GM19328 (cell line): ENCODE measurements around the gene SERPINA5.
"Not testable (repeated sequence)": the region's sequence is repeated elsewhere in the genome, so short reads cannot be mapped to it uniquely, and the experiment has no call there.

Source experiments
- ATAC-seq: cut with Tn5 transposase; IDR thresholded peaks from one replicate; pipeline ENCODE4 v1.9.1; 2021; ENCODE audit warnings: mild to moderate bottlenecking, moderate library complexity; ENCODE audit not compliant: unreplicated experiment

SERPINA5 gene

DNA sequence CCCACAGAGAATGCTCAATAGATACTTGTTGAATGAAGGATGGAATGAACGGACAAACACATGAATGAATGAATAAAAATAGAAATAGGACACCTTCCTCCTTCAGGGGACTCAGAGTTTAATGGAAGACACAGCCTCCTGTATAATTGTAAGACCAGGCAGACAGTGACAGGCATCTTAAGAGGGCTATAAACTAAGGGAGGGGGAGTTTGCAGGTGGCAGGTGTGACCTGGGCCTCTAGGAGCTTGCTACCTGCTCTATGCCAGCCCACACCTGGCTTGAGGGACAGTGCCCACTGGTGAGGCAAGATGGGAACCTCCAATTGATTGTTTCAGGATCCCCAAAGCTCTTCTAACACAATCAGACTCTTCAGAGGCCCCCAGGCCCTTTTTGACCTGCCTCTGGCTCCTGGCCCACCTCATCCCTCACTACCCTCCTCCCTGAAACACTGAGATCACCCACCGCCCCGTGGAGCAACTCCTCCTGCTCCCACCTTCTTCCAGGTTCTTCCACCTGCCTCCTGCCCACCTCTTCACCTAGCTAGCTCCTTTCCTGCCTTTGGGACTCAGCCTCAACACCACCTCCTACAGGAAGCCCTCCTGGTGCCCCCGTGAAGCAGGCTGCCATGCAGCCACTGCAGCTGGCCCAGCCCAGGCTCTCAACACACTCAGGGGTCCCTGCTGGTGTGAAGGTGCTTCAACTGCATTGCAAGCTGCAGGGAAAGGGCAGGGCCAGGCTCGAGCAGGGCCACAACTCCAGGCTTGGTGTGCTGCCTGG, 40.3 kb downstream of the SERPINA5 start:
- ATAC-seq = no peak

DNA sequence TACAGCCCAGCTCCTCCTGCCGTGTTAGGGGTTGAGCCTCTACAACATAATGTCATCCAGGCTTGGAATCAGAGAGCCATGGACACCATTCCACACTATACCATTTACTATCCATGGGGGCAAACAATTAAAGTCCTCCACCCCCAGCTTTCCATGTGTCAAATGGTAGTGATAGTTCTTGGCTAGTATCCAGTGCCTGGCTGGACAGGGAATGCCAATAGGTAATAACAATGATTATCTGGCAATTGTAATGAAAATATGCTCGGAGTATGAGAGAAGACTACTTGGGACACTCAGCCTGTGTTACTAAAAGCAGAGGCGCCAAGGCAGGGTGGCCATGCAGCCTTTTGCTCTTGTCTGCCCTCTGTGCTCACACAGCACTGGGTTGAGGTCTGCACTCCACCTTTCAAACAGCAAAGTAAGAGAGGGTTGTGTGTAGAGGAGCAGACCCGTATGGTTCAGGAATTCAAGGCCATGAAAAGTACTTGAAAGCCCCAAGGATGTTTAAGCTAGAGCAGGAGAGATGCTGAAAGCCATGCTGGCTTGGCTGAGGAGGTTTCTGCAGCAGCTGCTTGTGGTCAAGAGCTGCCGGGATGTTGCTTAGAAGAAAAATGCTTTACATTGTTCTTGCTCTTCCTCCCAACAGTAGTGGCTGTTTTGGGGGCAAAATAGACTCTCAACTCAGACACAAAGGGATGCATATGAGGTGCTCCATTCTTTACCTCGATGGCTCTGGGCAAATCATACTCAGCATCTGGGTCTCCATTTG, 41.6 kb downstream of the SERPINA5 start:
- no peak for ATAC-seq

DNA sequence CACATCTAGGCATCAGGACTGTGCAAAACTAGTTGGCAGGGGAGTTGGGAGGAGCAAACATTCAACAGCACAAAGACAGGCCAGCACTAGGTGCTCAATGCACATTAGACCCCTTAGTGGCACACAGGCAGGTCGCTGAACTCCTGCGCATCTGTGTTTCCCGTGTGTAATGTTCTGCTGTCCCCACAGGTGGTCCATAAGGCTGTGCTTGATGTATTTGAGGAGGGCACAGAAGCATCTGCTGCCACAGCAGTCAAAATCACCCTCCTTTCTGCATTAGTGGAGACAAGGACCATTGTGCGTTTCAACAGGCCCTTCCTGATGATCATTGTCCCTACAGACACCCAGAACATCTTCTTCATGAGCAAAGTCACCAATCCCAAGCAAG, 42.2 kb downstream of the SERPINA5 start:
- ATAC-seq = no peak

- no peak for ATAC-seq
Measured at GRCh38 chr14:94623856-94624499, 42.8 kb downstream of the SERPINA5 start.

DNA sequence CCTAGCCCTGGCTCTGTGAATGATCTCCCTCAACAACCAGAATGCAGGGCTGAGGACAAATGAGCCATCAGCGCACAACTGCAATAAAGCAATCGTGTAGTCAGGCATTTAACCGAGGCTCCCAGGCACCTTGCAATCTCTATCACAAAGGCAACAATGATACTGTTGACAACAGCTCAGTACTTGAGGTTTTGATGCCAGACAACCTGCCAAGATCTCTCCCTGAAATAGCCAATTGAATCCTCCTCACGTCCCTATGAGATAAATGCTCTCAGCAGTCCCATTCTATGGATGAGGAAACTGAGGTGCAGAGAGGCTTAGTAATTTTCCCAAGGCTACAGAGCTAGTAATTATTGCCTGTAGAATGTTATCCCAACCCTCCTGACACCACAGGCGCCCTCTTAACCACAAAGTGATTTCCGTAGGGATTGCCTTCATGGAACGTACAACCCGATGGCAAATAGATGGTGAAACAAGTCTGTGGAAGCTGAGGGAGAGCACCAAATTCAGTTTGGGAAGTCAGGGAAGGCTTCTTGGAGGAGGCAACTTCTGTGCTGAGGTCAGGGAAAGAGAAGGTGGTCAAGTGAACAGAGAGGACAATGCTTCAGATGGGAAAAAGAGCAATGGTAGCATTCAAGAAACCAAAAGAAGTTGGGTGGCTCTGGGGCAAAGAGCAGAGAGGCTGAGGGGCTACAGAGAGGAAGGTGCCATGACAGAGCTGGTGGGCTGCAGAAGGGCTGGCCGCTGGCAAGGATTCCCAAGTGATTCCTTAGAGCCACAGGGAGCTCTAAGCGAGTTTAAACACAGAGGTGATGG, 43.5 kb downstream of the SERPINA5 start:
- ATAC-seq = no peak

- no peak for ATAC-seq
Measured at GRCh38 chr14:94625353-94625635, 44.1 kb downstream of the SERPINA5 start.

DNA sequence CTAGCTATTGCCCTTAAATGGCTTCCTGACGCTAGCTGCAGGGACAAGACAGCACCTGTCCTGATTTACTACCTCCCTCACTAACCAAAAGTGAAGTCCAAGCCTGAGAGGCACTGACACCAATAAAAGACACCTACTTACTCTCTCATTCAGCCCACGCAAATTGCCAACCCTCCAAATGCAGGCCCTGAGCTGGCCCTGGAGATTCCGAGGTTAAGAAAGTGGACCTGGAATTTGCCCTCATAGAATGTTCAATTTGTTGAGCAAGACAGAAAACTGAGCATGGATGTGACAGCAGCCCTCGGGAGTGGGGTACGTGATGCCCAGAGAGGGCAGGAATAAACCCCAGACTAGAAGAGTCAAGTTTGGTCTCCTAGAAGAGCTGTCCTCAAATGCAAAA, 47.4 kb downstream of the SERPINA5 start:
- ATAC-seq = no peak

GRCh38 chr14:94630396-94630795, 49.2 kb downstream of the SERPINA5 start:
- ATAC-seq = no peak

DNA sequence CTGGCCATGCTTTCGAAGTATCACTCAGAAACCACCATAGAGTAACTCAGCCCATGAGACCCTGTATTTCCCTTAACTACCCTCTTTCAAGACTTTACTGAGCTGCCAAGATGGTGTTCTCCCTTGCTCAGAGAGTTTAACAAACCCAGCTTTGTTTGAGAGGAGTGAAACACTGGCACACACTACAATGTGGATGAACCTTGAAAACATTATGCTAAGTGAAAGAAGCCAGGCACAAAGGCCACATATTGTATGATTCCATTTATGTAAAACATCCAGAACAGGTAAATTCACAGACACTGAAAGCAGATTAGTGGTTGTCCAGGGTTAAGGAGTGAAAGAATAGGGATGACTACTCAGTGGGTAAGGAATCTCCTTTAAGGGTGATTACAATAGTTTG, 49.8 kb downstream of the SERPINA5 start:
- ATAC-seq = no peak

GRCh38 chr14:94631536-94632304, 50.5 kb downstream of the SERPINA5 start:
- ATAC-seq = no peak

GRCh38 chr14:94632305-94632590, 51.0 kb downstream of the SERPINA5 start:
- ATAC-seq = no peak

GRCh38 chr14:94633121-94633520, 51.9 kb downstream of the SERPINA5 start:
- no peak for ATAC-seq

DNA sequence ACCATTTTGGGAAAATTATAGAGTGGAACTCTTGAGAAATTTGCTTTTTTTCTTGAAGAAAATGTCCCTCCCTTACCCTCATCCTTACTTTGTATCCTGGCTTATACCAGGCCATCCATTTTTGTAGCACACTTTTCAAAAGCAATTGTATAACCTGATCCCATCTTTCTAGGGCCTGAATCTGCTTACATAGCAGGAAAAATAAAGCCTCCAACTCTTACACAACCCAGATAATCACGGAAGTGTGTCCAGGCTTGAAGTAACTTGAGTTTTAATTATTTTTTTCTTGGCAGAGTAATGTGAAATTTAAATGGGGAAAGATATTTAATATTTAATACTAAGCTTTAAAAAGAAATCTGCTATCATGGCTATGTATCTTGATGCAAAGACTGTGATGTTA, 53.9 kb downstream of the SERPINA5 start:
- no peak for ATAC-seq

GRCh38 chr14:94636744-94637412, 55.7 kb downstream of the SERPINA5 start:
- no peak for ATAC-seq

DNA sequence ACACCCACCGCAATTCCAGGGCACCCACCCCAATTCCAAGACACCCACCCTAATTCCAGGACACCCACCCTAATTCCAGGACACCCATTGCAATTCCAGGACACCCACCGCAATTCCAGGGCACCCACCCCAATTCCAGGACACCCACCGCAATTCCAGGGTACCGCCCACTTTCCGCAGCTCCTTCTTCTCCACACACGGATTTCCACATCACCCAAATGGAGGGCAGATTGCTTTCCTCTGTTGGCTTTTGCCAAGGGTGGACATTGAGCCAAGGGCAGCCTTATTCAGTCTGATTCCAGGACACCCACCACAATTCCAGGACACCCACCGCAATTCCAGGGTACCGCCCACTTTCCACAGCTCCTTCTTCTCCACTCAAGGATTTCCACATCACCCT, 56.6 kb downstream of the SERPINA5 start:
- ATAC-seq = not testable (repeated sequence)

DNA sequence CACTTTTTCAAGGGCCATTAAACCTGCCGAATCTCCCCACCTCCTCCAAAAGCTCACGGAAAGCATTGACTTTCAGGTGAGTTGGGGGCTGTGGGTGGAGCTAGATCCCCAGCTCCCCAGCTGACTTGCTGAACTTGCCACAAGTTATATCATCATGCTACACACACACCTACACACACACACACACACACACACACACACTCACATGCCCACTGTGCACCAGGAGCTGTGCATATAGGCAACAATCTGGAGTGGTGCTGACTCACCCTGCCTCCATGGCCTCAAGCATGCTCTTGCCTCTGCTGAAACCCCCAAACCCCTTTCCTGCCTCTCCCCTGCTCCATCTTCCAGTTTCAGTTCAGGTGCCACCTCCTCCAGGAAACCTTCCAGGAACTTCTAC, 57.1 kb downstream of the SERPINA5 start:
- ATAC-seq = no peak

- ATAC-seq = no peak
Measured at GRCh38 chr14:94638961-94639817, 58.0 kb downstream of the SERPINA5 start.

GRCh38 chr14:94640721-94641631, 59.8 kb downstream of the SERPINA5 start:
- no peak for ATAC-seq
